Body of pancreas (tissue), 4 donors: Measurements from ENCODE around the gene DPT. TPM values are rescaled to one million over a fixed set of nuclear protein-coding genes. Genes with fewer than 3 reads are reported as not detected.

Source experiments
- ATAC-seq: fragments of 150-250 bp; one replicate; pipeline ENCODE4 v1.9.1; 2016
- DNase-seq, 4 donors: peaks; one replicate each; pipeline ENCODE4 v3.0.0-alpha.2; 2019
- H3K27ac ChIP-seq, 4 donors: fragments of 200-600 bp; sonication (generic); 1 replicate in 3 of 4; 2 replicates in 1 of 4; pipeline versions ENCODE4 v1.5.1 to v1.6.1; 2016 to 2019; ENCODE audit warnings: mild to moderate bottlenecking in 1 of 4, mixed read lengths in 1 of 4, moderate library complexity in 1 of 4
- H3K27me3 ChIP-seq, 2 donors: fragments of 200-600 bp; sonication (generic); one replicate each; pipeline ENCODE4 v1.6.0; 2016; ENCODE audit warnings: mild to moderate bottlenecking in 1 of 2
- H3K36me3 ChIP-seq, 2 donors: fragments of 200-600 bp; sonication (generic); replicated peaks in 1 of 2; 2 replicates each; pipeline ENCODE4 v1.5.1; 2016; ENCODE audit warnings: low read depth in 2 of 2; ENCODE audit not compliant: insufficient read depth in 1 of 2
- H3K4me1 ChIP-seq: fragments of 200-600 bp; sonication (generic); one replicate; pipeline ENCODE4 v1.6.0; 2016
- H3K4me3 ChIP-seq, 2 donors: fragments of 200-600 bp; sonication (generic); 1 replicate in 1 of 2; 2 replicates in 1 of 2; pipeline ENCODE4 v1.5.1; 2016 to 2019
- H3K9me3 ChIP-seq, 3 donors: fragments of 200-600 bp; sonication (generic); 1 replicate in 2 of 3; 2 replicates in 1 of 3; pipeline ENCODE4 v1.5.1; 2016
- POLR2A ChIP-seq, 3 donors: fragments of 450-650 bp; IDR thresholded peaks; one replicate each; pipeline ENCODE4 v1.6.1; 2016; ENCODE audit warnings: antibody characterized with exemption in 3 of 3, mild to moderate bottlenecking in 2 of 3
- WGBS, 2 donors: methylation state at CpG; one replicate each; pipeline ENCODE4 v1.1.5; 2017; 5-methylcytosine and 5-hydroxymethylcytosine counted together
- intact Hi-C: fragments of 100-400 bp; cut with DNase I; formaldehyde crosslinking; loops from one replicate; pipeline ENCODE4 v1.15.1; 2023
- total RNA-seq, 2 donors: library from RNA; depleted of rRNA; stranded (reverse); fragments of >200 nt; gene quantifications; one replicate each; pipeline ENCODE4 v1.1.0, GENCODE V29; 2016
- TF ChIP-seq, protein P1 (sequence below), 7 experiments: fragments of 450-650 bp in 4 of 7; fragments of 200-600 bp in 3 of 7; sonication (generic) in 3 of 7; IDR thresholded peaks; one replicate each; pipeline ENCODE4 v1.5.1; 2016 to 2019; ENCODE audit warnings: antibody characterized with exemption in 7 of 7

DPT gene
- total RNA-seq, 2 donors from 2014 or later, result 25.4 to 57.1 TPM

DNA sequence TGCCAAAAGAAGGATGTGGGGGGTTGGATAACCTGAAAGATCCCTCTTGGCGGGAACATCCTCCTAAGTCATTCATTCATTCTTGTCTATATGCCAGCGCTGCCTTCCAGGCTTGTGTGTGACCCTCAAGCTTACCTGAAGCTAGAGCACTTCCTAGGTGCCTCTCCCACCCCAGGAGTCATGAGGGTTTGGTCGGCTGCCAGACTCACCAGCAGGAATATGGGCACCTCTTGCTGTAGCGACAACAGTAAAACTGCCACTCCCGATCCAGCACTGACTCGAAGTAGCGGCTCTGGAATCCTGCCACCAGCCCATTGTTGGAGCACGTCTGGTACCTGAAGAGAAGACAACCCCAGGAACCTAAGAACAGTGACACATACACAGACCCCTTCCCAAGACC, 15.0 kb downstream of the DPT start:
- TF ChIP-seq POLR2A (IDR thresholded peaks at IDR 0.05), result no peak
- Histone ChIP-seq H3K4me3 (no peak overlapping the region), H3K27ac (peak overlapping the region in 1 of 4 donors; percentile 41), H3K9me3 (no peaks in the 10 kb centered on the region), H3K36me3 (no peaks in the 10 kb centered on the region), H3K4me1 (peaks cover 17% of the 10 kb centered on the region), H3K27me3 (no peaks in the 10 kb centered on the region)
- intact Hi-C loops, result no loop called here
- WGBS, 2 donors, result 66 to 81% methylated on average over 4 to 8 of the region's 8 CpGs
- ATAC-seq, result no peak
- peak in 1 of 4 donors; percentile 34 for DNase-seq

DNA sequence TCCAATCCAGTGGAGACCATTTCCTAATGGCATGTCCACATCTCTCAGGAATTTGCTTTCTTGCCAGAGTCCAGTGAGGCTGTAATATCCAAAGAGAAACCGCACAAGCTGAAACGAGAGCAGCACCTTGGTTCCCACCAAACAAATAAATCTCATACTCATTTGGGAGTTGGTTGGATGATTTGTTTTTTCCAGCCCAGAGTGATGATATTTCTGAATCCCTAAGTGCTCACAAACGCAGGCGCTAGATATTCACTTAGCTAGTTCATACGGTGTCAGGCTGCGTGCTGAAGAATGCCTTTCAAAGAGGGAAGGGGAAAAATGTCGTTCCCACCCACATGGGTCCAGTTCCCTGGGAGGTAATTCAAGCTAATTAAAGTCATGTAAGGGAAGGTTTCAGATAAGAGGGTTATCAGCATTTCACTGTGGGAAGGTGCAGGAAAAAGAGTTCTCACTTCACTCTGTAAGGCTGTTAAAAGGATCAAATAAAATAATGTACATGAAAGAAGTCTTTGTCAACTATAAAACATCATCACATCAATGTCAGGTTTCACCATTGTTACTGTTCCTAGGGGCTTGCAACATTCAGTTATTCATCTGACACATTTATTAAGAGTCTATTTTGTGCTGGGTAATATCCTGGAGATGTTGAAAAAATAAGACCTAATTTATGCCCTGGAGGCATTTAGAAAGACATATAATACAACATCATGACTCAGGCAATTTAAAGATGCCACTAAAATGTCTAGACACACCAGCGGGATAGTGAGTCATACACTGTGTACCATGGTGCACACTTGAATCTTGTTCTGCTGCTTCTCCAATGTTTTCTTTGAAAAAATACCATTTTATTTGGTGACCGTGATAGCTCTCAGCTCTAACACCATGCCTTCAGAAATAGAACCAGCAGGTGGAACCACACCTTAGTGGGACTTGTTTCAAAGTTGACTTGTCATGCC, 19.3 kb downstream of the DPT start:
- H3K27ac ChIP-seq, result peak overlapping the region; percentile 58 to 81 (median 70)

DNA sequence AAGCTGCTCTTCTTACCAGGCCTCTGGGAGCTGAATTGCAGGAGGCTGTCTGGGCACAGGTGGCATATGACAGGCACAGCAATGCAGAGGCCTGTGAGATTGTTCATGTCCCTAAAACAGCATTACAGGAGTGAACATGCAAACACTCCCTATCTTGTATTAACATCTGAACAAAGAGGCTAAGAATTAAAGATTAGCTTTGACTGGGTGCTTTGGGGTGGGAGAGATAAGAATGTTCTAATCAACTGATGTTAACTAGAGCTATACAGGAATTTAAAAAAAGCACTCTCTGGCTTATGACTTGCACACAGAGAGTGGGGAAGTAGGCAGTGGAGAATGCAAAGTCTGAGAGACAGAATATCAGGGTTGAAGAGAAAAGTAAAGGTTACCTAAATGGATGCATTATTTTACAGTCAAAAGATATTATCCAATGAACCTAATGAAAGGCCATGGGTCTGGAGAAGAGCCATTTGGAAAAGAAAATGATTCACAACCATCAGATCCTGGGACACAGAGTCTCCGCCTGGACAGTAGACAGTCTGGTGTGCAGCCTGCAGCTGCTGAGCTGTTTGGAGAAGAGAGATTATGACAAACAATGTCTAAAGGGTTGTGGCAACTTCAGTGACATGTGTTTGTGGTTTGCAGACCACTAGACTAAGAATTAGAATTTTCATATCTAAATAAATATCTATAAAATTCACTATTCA, 20.2 kb downstream of the DPT start:
- Histone ChIP-seq H3K27me3 (no peaks in the 10 kb centered on the region), H3K4me3 (no peak overlapping the region), H3K9me3 (no peaks in the 10 kb centered on the region), H3K27ac (peak overlapping the region; percentile 14 to 81 (median 68)), H3K4me1 (peaks cover 14% of the 10 kb centered on the region), H3K36me3 (no peaks in the 10 kb centered on the region)
- 71 to 79% methylated on average over 1 of the region's 1 CpG for WGBS, 2 donors
- intact Hi-C loops, result no loop called here
- ATAC-seq (peak; percentile 64), DNase-seq (peak in 1 of 4 donors; percentile 32)
- TF ChIP-seq, protein P1, sequence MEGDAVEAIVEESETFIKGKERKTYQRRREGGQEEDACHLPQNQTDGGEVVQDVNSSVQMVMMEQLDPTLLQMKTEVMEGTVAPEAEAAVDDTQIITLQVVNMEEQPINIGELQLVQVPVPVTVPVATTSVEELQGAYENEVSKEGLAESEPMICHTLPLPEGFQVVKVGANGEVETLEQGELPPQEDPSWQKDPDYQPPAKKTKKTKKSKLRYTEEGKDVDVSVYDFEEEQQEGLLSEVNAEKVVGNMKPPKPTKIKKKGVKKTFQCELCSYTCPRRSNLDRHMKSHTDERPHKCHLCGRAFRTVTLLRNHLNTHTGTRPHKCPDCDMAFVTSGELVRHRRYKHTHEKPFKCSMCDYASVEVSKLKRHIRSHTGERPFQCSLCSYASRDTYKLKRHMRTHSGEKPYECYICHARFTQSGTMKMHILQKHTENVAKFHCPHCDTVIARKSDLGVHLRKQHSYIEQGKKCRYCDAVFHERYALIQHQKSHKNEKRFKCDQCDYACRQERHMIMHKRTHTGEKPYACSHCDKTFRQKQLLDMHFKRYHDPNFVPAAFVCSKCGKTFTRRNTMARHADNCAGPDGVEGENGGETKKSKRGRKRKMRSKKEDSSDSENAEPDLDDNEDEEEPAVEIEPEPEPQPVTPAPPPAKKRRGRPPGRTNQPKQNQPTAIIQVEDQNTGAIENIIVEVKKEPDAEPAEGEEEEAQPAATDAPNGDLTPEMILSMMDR (IDR thresholded peaks at IDR 0.05), result no peak
- TF ChIP-seq POLR2A (IDR thresholded peaks at IDR 0.05), result no peak

More for the DNA sequence above, 19.3 kb downstream of the DPT start:
- H3K4me3 ChIP-seq, result no peak overlapping the region
- DNase-seq (peak in 1 of 4 donors; percentile 54), ATAC-seq (peak; percentile 74)
- no peaks in the 10 kb centered on the region for H3K36me3 ChIP-seq
- peaks cover 14% of the 10 kb centered on the region for H3K4me1 ChIP-seq
- TF ChIP-seq, protein P1 (IDR thresholded peaks at IDR 0.05), result peak in 4 of 7 experiments; percentile 12 to 25 (median 21)
- TF ChIP-seq POLR2A (IDR thresholded peaks at IDR 0.05), result peak in 1 of 3 donors; percentile 23
- no peaks in the 10 kb centered on the region for H3K27me3 ChIP-seq
- intact Hi-C loops, result no loop called here
- no peaks in the 10 kb centered on the region for H3K9me3 ChIP-seq
- 52% methylated on average over 9 of the region's 9 CpGs for WGBS, 2 donors

DNA sequence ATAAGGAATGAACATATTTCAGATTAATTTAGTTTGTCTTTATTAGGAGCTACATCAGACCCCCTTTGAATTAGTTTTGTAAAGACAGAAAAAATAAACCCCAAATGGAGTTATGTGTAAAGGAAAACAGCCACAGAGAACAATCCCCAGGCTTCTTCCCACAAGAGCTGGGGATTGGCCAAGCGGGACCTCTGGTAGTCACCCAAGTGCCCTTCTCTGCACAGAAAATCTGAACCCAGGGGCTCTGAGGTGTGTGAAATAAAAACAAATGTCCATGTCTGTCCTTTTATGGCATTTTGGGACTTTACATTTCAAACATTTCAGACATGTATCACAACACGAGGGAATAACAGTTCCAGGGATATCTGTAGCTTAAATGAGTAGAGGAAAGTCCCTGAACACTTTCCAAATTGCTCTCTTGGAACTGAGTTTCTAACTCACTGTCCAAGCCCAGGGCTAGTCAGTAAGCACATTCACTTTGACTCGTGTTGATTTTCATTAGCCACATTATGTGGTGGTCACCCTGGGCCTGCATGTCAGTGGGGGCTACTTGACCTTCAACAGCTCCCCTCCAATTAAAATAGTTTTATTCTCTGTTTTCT, 22.5 kb downstream of the DPT start:
- TF ChIP-seq, protein P1 (IDR thresholded peaks at IDR 0.05), result no peak
- TF ChIP-seq POLR2A (IDR thresholded peaks at IDR 0.05), result no peak
- WGBS, 2 donors, result 29 to 50% methylated on average over 3 of the region's 3 CpGs
- Histone ChIP-seq H3K27ac (peak overlapping the region in 3 of 4 donors; percentile 43 to 70 (median 58)), H3K9me3 (no peaks in the 10 kb centered on the region), H3K4me1 (peaks cover 14% of the 10 kb centered on the region), H3K27me3 (no peaks in the 10 kb centered on the region), H3K4me3 (no peak overlapping the region), H3K36me3 (no peaks in the 10 kb centered on the region)
- ATAC-seq, result no peak
- DNase-seq, result no peak
- intact Hi-C loops, result no loop called here
